H9 (cell line): Measurements from ENCODE around the gene ALDH9A1. TPM values are rescaled to one million over a fixed set of nuclear protein-coding genes. Genes with fewer than 3 reads are reported as not detected.

Experiments used
- DNase-seq: peaks from one replicate; pipeline ENCODE4 v3.0.0-alpha.2; 2017
- H2AFZ ChIP-seq: one replicate; pipeline ENCODE4 v1.6.1; 2013; ENCODE audit warnings: mild to moderate bottlenecking, low read length, control low read depth, moderate library complexity
- H2AK5ac ChIP-seq: 2 replicates; pipeline ENCODE4 v1.6.1; 2013; ENCODE audit warnings: low read length, control low read depth, mixed read lengths; ENCODE audit not compliant: insufficient read length
- H2BK120ac ChIP-seq: one replicate; pipeline ENCODE4 v1.6.1; 2013; ENCODE audit warnings: low read depth, mild to moderate bottlenecking, low read length, control low read depth, inconsistent platforms; ENCODE audit not compliant: poor library complexity, severe bottlenecking
- H2BK12ac ChIP-seq: 2 replicates; pipeline ENCODE4 v1.6.1; 2013; ENCODE audit warnings: low read length, control low read depth, mixed read lengths, low read depth; ENCODE audit not compliant: insufficient read length
- H2BK15ac ChIP-seq: 2 replicates; pipeline ENCODE4 v1.6.1; 2013; ENCODE audit warnings: low read depth, low read length, control low read depth
- H2BK20ac ChIP-seq: one replicate; pipeline ENCODE4 v1.6.1; 2013; ENCODE audit warnings: low read depth, mild to moderate bottlenecking, low read length, control low read depth, inconsistent platforms; ENCODE audit not compliant: poor library complexity, severe bottlenecking
- H2BK5ac ChIP-seq: 2 replicates; pipeline ENCODE4 v1.6.1; 2013; ENCODE audit warnings: low read length, control low read depth, mixed read lengths; ENCODE audit not compliant: insufficient read length
- H3K14ac ChIP-seq: 2 replicates; pipeline ENCODE4 v1.6.1; 2013; ENCODE audit warnings: low read length, control low read depth; ENCODE audit not compliant: insufficient read depth
- H3K18ac ChIP-seq: 2 replicates; pipeline ENCODE4 v1.6.1; 2013; ENCODE audit warnings: low read depth, mild to moderate bottlenecking, mixed read lengths, low read length, control low read depth; ENCODE audit not compliant: insufficient read length
- H3K23ac ChIP-seq: 2 replicates; pipeline ENCODE4 v1.6.1; 2013; ENCODE audit warnings: low read length, control low read depth, mixed read lengths, low read depth; ENCODE audit not compliant: insufficient read length
- H3K23me2 ChIP-seq: 2 replicates; pipeline ENCODE4 v1.6.1; 2013; ENCODE audit warnings: low read depth, mild to moderate bottlenecking, mixed read lengths, low read length, control low read depth; ENCODE audit not compliant: insufficient read length, poor library complexity, severe bottlenecking
- H3K27ac ChIP-seq: 2 replicates; pipeline ENCODE4 v1.5.1; 2013; ENCODE audit warnings: low read length, control low read depth, mixed read lengths, low read depth; ENCODE audit not compliant: insufficient read length
- H3K27me3 ChIP-seq: 2 replicates; pipeline ENCODE4 v1.6.1; 2013; ENCODE audit warnings: low read length, control low read depth, inconsistent platforms; ENCODE audit not compliant: insufficient read depth
- H3K4ac ChIP-seq: 2 replicates; pipeline ENCODE4 v1.6.1; 2013; ENCODE audit warnings: low read depth, mild to moderate bottlenecking, control low read depth, inconsistent platforms, low read length, moderate library complexity
- H3K4me1 ChIP-seq: 2 replicates; pipeline ENCODE4 v1.6.1; 2013; ENCODE audit warnings: low read length, control low read depth, inconsistent platforms; ENCODE audit not compliant: insufficient read depth
- H3K4me2 ChIP-seq: 2 replicates; pipeline ENCODE4 v1.6.1; 2013; ENCODE audit warnings: low read length, control low read depth, mixed read lengths; ENCODE audit not compliant: insufficient read length, insufficient read depth
- H3K56ac ChIP-seq: 2 replicates; pipeline ENCODE4 v1.6.1; 2013; ENCODE audit warnings: low read depth, mild to moderate bottlenecking, mixed read lengths, low read length, control low read depth; ENCODE audit not compliant: insufficient read length
- H3K79me1 ChIP-seq: 2 replicates; pipeline ENCODE4 v1.6.1; 2013; ENCODE audit warnings: low read depth, mild to moderate bottlenecking, moderate library complexity, low read length, control low read depth, inconsistent platforms; ENCODE audit not compliant: insufficient read depth, poor library complexity, severe bottlenecking
- H3K79me2 ChIP-seq: 2 replicates; pipeline ENCODE4 v1.6.1; 2013; ENCODE audit warnings: low read length, control low read depth, inconsistent platforms; ENCODE audit not compliant: insufficient read depth
- H3K9ac ChIP-seq: 2 replicates; pipeline ENCODE4 v1.6.1; 2013; ENCODE audit warnings: low read length, control low read depth, mixed read lengths; ENCODE audit not compliant: insufficient read length; ENCODE audit errors: extremely low read depth
- H3K9me3 ChIP-seq: one replicate; pipeline ENCODE4 v1.6.1; 2013; ENCODE audit warnings: low read depth, low read length, inconsistent platforms; ENCODE audit not compliant: control insufficient read depth
- H3T11ph ChIP-seq: one replicate; pipeline ENCODE4 v1.6.1; 2013; ENCODE audit warnings: mild to moderate bottlenecking, low read length, control low read depth, inconsistent platforms
- H4K20me1 ChIP-seq: one replicate; pipeline ENCODE4 v1.6.1; 2013; ENCODE audit not compliant: control insufficient read depth, insufficient read length, insufficient read depth
- H4K5ac ChIP-seq: 2 replicates; pipeline ENCODE4 v1.6.1; 2013; ENCODE audit warnings: low read depth, mild to moderate bottlenecking, mixed read lengths, low read length, control low read depth; ENCODE audit not compliant: insufficient read length
- H4K8ac ChIP-seq: replicated peaks from 2 replicates; pipeline ENCODE4 v1.6.1; 2013; ENCODE audit warnings: low read length, control low read depth, mixed read lengths, low read depth; ENCODE audit not compliant: insufficient read length
- H4K91ac ChIP-seq: 2 replicates; pipeline ENCODE4 v1.6.1; 2013; ENCODE audit warnings: low read depth, mild to moderate bottlenecking, moderate library complexity, mixed read lengths, low read length, control low read depth; ENCODE audit not compliant: insufficient read length
- H3K27ac Mint-ChIP-seq, 3 experiments: 2 replicates in 2 of 3; 3 replicates in 1 of 3; pipeline ENCODE4 v1.8.0; 2020 to 2021; ENCODE audit warnings: mixed read lengths in 3 of 3, mild to moderate bottlenecking in 1 of 3, moderate library complexity in 1 of 3
- H3K27me3 Mint-ChIP-seq: 2 replicates; pipeline ENCODE4 v1.8.0; 2021; ENCODE audit warnings: low read depth, mild to moderate bottlenecking, moderate library complexity, mixed read lengths
- H3K36me3 Mint-ChIP-seq, 3 experiments: 2 replicates in 2 of 3; 3 replicates in 1 of 3; pipeline ENCODE4 v1.8.0; 2020 to 2021; ENCODE audit warnings: low read depth in 3 of 3, mixed read lengths in 3 of 3; ENCODE audit not compliant: insufficient read depth in 1 of 3
- H3K4me1 Mint-ChIP-seq, 2 experiments: 2 replicates each; pipeline ENCODE4 v1.8.0; 2020; ENCODE audit warnings: mixed read lengths in 2 of 2
- H3K4me3 Mint-ChIP-seq, 2 experiments: 2 replicates in 1 of 2; 3 replicates in 1 of 2; pipeline ENCODE4 v1.8.0; 2020 to 2021; ENCODE audit warnings: mild to moderate bottlenecking in 2 of 2, mixed read lengths in 2 of 2, moderate library complexity in 1 of 2
- H3K9me3 Mint-ChIP-seq, 2 experiments: 2 replicates in 1 of 2; 3 replicates in 1 of 2; pipeline ENCODE4 v1.8.0; 2020; ENCODE audit warnings: mild to moderate bottlenecking in 2 of 2, mixed read lengths in 2 of 2, moderate library complexity in 1 of 2
- WGBS: extraction: QIAGEN DNeasy Blood & Tissue Kit; methylation state at CpG from one replicate; pipeline ENCODE4 v1.1.7; 2013; ENCODE audit warnings: missing lambda C conversion rate, low lambda C conversion rate, mixed read lengths; ENCODE audit not compliant: insufficient read length; ENCODE audit errors: extremely low coverage; 5-methylcytosine and 5-hydroxymethylcytosine counted together
- total RNA-seq: library from RNA; stranded (reverse); gene quantifications from 2 replicates; pipeline ENCODE4 v1.2.1, GENCODE V29; 2021
- TF ChIP-seq, protein P1 (sequence below): fragments of 200-600 bp; sonication (generic); conservative IDR thresholded peaks from 3 replicates; pipeline ENCODE4 v1.8.0; 2021; ENCODE audit warnings: antibody characterized with exemption, mild to moderate bottlenecking

The ALDH9A1 gene
- total RNA-seq, 1 experiment from 2014 or later, result 55.0 TPM

DNA sequence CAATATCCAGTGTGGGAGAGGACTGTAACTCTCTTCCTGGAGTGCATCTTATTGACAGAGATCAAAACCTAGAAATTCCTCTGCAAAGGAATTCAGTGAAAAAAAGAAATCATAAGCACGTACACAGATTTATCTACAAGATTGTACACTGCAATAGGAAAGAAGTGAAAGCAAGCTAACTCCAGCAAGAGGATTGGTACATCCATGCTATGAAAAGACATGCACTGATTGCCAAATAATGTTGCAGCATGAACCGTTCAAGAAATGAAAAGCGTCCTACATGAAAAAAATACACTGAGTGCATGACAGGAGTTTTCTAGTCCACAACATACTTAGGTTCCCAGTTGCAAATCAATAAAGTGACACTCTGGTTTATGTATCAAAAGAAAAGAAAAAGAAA is 69.2 kb downstream of the ALDH9A1 start:
- Mint-ChIP-seq H3K27me3 (no peaks in the 10 kb centered on the region), H3K9me3 (no peaks in the 10 kb centered on the region), H3K4me3 (peak overlapping the region in 1 of 2 experiments; percentile 47; a peak in 2 of 5 replicates), H3K27ac (no peak overlapping the region), H3K4me1 (peaks cover 20 to 25% of the 10 kb centered on the region in 2 experiments), H3K36me3 (no peaks in the 10 kb centered on the region)
- Histone ChIP-seq H2AK5ac (no peak overlapping the region), H2BK12ac (no peak overlapping the region), H3K4ac (no peak overlapping the region), H4K20me1 (no peaks in the 10 kb centered on the region), H4K8ac (no peak overlapping the region), H3K79me2 (peaks cover 2% of the 10 kb centered on the region; the same call in 1 of the 2 replicates), H3K18ac (no peak overlapping the region), H3K27me3 (no peaks in the 10 kb centered on the region), H2BK20ac (no peak overlapping the region), H3K9ac (no peak overlapping the region), H3K4me2 (no peak overlapping the region), H3T11ph (no peak overlapping the region), H3K23ac (no peak overlapping the region), H2BK120ac (no peak overlapping the region), H3K27ac (no peak overlapping the region), H3K79me1 (no peaks in the 10 kb centered on the region), H3K9me3 (no peaks in the 10 kb centered on the region), H3K4me1 (peaks cover 5% of the 10 kb centered on the region; the same call in 1 of the 2 replicates), H2BK15ac (no peak overlapping the region), H2BK5ac (no peak overlapping the region), H4K91ac (no peak overlapping the region), H4K5ac (no peak overlapping the region), H2AFZ (no peak overlapping the region), H3K56ac (no peak overlapping the region), H3K14ac (no peak overlapping the region), H3K23me2 (peaks cover 11% of the 10 kb centered on the region)
- TF ChIP-seq, protein P1, sequence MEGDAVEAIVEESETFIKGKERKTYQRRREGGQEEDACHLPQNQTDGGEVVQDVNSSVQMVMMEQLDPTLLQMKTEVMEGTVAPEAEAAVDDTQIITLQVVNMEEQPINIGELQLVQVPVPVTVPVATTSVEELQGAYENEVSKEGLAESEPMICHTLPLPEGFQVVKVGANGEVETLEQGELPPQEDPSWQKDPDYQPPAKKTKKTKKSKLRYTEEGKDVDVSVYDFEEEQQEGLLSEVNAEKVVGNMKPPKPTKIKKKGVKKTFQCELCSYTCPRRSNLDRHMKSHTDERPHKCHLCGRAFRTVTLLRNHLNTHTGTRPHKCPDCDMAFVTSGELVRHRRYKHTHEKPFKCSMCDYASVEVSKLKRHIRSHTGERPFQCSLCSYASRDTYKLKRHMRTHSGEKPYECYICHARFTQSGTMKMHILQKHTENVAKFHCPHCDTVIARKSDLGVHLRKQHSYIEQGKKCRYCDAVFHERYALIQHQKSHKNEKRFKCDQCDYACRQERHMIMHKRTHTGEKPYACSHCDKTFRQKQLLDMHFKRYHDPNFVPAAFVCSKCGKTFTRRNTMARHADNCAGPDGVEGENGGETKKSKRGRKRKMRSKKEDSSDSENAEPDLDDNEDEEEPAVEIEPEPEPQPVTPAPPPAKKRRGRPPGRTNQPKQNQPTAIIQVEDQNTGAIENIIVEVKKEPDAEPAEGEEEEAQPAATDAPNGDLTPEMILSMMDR, result no peak
- DNase-seq, result no peak
- WGBS, result no CpG with 5 or more reads among the region's 3 CpGs
